ENCODE results near the gene ADGRG3.

GRCh38 chr16:57661510-57661909 is 6.6 kb upstream of the ADGRG3 start:
- TF ChIP-seq ZNF513 (tag by site-specific recombination; IDR thresholded peaks at IDR 0.05) (no peak), CTCF (tag by site-specific recombination; IDR thresholded peaks at IDR 0.05) (no peak), ZNF132 (tag by site-specific recombination; IDR thresholded peaks at IDR 0.05; ENCODE audit: borderline replicate concordance) (no peak), ZNF670 (tag by site-specific recombination; IDR thresholded peaks at IDR 0.05; ENCODE audit: low read depth) (no peak), GLIS2 (tag by site-specific recombination; IDR thresholded peaks at IDR 0.05) (no peak), ZNF416 (tag by site-specific recombination; IDR thresholded peaks at IDR 0.05) (no peak), KLF9 (tag by site-specific recombination; IDR thresholded peaks at IDR 0.05; ENCODE audit: low read depth) (no peak)
